ENCODE data around the gene ILRUN.

Gene ILRUN

GRCh38 chr6:34674268-34674639, 22.3 kb downstream of the ILRUN start:
- no peak for TF ChIP-seq CTCF (IDR thresholded peaks at IDR 0.05)

- no peak for TF ChIP-seq CTCF (IDR thresholded peaks at IDR 0.05)
Measured at GRCh38 chr6:34673064-34673463, 23.5 kb downstream of the ILRUN start.

GRCh38 chr6:34672657-34673043, 23.9 kb downstream of the ILRUN start:
- no peak for TF ChIP-seq CTCF (IDR thresholded peaks at IDR 0.05)

- TF ChIP-seq CTCF (IDR thresholded peaks at IDR 0.05), result no peak
Measured at GRCh38 chr6:34671801-34672656, 24.5 kb downstream of the ILRUN start.

- no peak for TF ChIP-seq CTCF (IDR thresholded peaks at IDR 0.05)
Measured at GRCh38 chr6:34671367-34671766, 25.2 kb downstream of the ILRUN start.

- TF ChIP-seq CTCF (IDR thresholded peaks at IDR 0.05), result no peak
Measured at GRCh38 chr6:34667481-34668238, 28.9 kb downstream of the ILRUN start.

GRCh38 chr6:34665019-34665418, 31.5 kb downstream of the ILRUN start:
- no peak for TF ChIP-seq CTCF (IDR thresholded peaks at IDR 0.05)
